K562 (cell line): ENCODE data around the gene ROM1. TPM values are rescaled to one million over a fixed set of nuclear protein-coding genes. Genes with fewer than 3 reads are reported as not detected.

Experiments used
- ATAC-seq: fragments of 200-7000 bp; cut with Tn5 transposase; 3 replicates; pipeline ENCODE4 v1.9.1; 2020; ENCODE audit warnings: moderate library complexity
- BruUV-seq: library from RNA; stranded (reverse); fragments of 400-500 nt; replicated peaks from 2 replicates; lab custom pipeline; 2021; lab: Mats Ljungman, UMichigan
- CTCF ChIA-PET: fragments of 300-600 bp; formaldehyde crosslinking; extraction: SDS; loops from one replicate; lab custom pipeline; 2021; ENCODE audit warnings: low intra/inter-chr PET ratio; lab: Yijun Ruan, JAX
- POLR2A ChIA-PET: fragments of 300-600, 350-650 bp; sonication (Branson Sonifier 250); formaldehyde crosslinking; extraction: SDS; loops from one replicate; lab custom pipeline; 2021; ENCODE audit warnings: antibody characterized with exemption, inconsistent platforms; lab: Yijun Ruan, JAX
- DNase-seq, 4 experiments: peaks; one replicate each; pipeline versions ENCODE4 v3.0.0 to v3.0.0-alpha.2; 2011 to 2018; ENCODE audit warnings: low spot score in 3 of 4, mixed read lengths in 3 of 4; ENCODE audit errors: extremely low read depth in 1 of 4
- FAIRE-seq: peaks from 2 replicates; lab custom pipeline; 2011; peaks lifted over from hg19 to GRCh38; lab: Jason Lieb, UNC
- H2AFZ ChIP-seq: 2 replicates; pipeline ENCODE4 v1.6.0; 2011; ENCODE audit warnings: low read depth, low read length, control low read depth, inconsistent platforms
- H3K27ac ChIP-seq: fragments of 200-600 bp; 3 replicates; pipeline ENCODE4 v1.8.0; 2011; ENCODE audit warnings: low read depth, mild to moderate bottlenecking, control low read depth, inconsistent platforms, low read length, moderate library complexity, mixed read lengths; ENCODE audit errors: extremely low read depth
- H3K27me3 ChIP-seq, 2 experiments: fragments of 300-600 bp in 1 of 2; 2 replicates in 1 of 2; 3 replicates in 1 of 2; pipeline versions ENCODE4 v1.6.0 to v1.8.0; 2011; ENCODE audit warnings: inconsistent platforms in 2 of 2, low read length in 2 of 2, mild to moderate bottlenecking in 1 of 2, mixed read lengths in 1 of 2, moderate library complexity in 1 of 2; ENCODE audit not compliant: control insufficient read depth in 2 of 2, insufficient read depth in 2 of 2
- H3K36me3 ChIP-seq: fragments of 300-600 bp; 3 replicates; pipeline ENCODE4 v1.8.0; 2011; ENCODE audit warnings: mild to moderate bottlenecking, low read length, inconsistent platforms; ENCODE audit not compliant: control insufficient read depth, insufficient read depth
- H3K4me1 ChIP-seq, 2 experiments: fragments of 200-600 bp in 1 of 2; replicated peaks in 1 of 2; 2 replicates in 1 of 2; 3 replicates in 1 of 2; pipeline versions ENCODE4 v1.5.1 to v1.8.0; 2011; ENCODE audit warnings: inconsistent platforms in 2 of 2, low read length in 2 of 2, mild to moderate bottlenecking in 1 of 2, mixed read lengths in 1 of 2, moderate library complexity in 1 of 2; ENCODE audit not compliant: control insufficient read depth in 2 of 2, insufficient read depth in 2 of 2
- H3K4me2 ChIP-seq: 2 replicates; pipeline ENCODE4 v1.6.1; 2011; ENCODE audit warnings: low read length, control low read depth, inconsistent platforms, mixed read lengths; ENCODE audit not compliant: insufficient read depth
- H3K4me3 ChIP-seq: fragments of 200-600 bp; sonication (generic), shearing (Covaris generic); 2 replicates; pipeline ENCODE4 v1.5.1; 2016; ENCODE audit warnings: control low read depth, inconsistent platforms
- H3K79me2 ChIP-seq: fragments of 200-600 bp; 3 replicates; pipeline ENCODE4 v1.8.0; 2011; ENCODE audit warnings: low read length, inconsistent platforms; ENCODE audit not compliant: control insufficient read depth, insufficient read depth
- H3K9ac ChIP-seq, 2 experiments: 2 replicates each; pipeline versions ENCODE4 v1.6.0 to v1.6.1; 2011; ENCODE audit warnings: low read depth in 2 of 2, low read length in 2 of 2, control low read depth in 1 of 2, inconsistent platforms in 1 of 2, mild to moderate bottlenecking in 1 of 2, mixed read lengths in 1 of 2; ENCODE audit not compliant: insufficient read depth in 1 of 2
- H3K9me1 ChIP-seq: one replicate; pipeline ENCODE4 v1.6.0; 2011; ENCODE audit warnings: inconsistent platforms, mild to moderate bottlenecking, low read length, moderate library complexity; ENCODE audit not compliant: control insufficient read depth, insufficient read depth
- H3K9me3 ChIP-seq: replicated peaks from 2 replicates; pipeline ENCODE4 v1.5.1; 2011; ENCODE audit warnings: low read depth, low read length, inconsistent platforms; ENCODE audit not compliant: control insufficient read depth, insufficient read depth
- H4K20me1 ChIP-seq: replicated peaks from 2 replicates; pipeline ENCODE4 v1.6.1; 2011; ENCODE audit warnings: low read length, inconsistent platforms, mixed read lengths; ENCODE audit not compliant: control insufficient read depth, insufficient read depth
- CBX5 ChIP-seq: IDR thresholded peaks from 2 replicates; pipeline ENCODE4 v1.6.1; 2014; ENCODE audit warnings: low read depth, borderline replicate concordance
- FOXK1 ChIP-seq: sonication (generic); formaldehyde crosslinking; IDR thresholded peaks from 2 replicates; pipeline ENCODE4 v1.8.0; 2022; ENCODE audit warnings: missing genetic modification reagents, mild to moderate bottlenecking, borderline replicate concordance
- HOXB6 ChIP-seq: fragments of 250-450 bp; sonication (Bioruptor Pico); IDR thresholded peaks from 2 replicates; pipeline ENCODE4 v1.5.1; 2022; ENCODE audit warnings: mild to moderate bottlenecking, borderline replicate concordance
- KDM5B ChIP-seq: fragments of 200-600 bp; sonication (generic); IDR thresholded peaks from 2 replicates; pipeline ENCODE4 v1.6.1; 2012; ENCODE audit warnings: low read depth, mild to moderate bottlenecking, moderate library complexity, low read length, control low read depth, inconsistent platforms; ENCODE audit not compliant: insufficient replicate concordance
- KLF6 ChIP-seq: fragments of 250-450 bp; sonication (Bioruptor Pico); IDR thresholded peaks from 2 replicates; pipeline ENCODE4 v1.4.0; 2020; ENCODE audit warnings: mild to moderate bottlenecking, moderate library complexity, borderline replicate concordance
- LEF1 ChIP-seq: fragments of 450-650 bp; IDR thresholded peaks from 2 replicates; pipeline ENCODE4 v1.6.1; 2016; ENCODE audit warnings: mild to moderate bottlenecking
- SAP30 ChIP-seq: fragments of 200-600 bp; sonication (generic); IDR thresholded peaks from 2 replicates; pipeline ENCODE4 v1.6.1; 2012; ENCODE audit warnings: borderline replicate concordance, low read depth, mild to moderate bottlenecking, moderate library complexity, low read length, control low read depth, inconsistent platforms; ENCODE audit not compliant: insufficient read depth, poor library complexity, severe bottlenecking
- ZNF143 ChIP-seq: sonication (generic); formaldehyde crosslinking; IDR thresholded peaks from 2 replicates; pipeline ENCODE4 v1.9.0; 2022; ENCODE audit warnings: mild to moderate bottlenecking, missing genetic modification reagents
- WGBS: fragments of 100-300 bp; shearing (Covaris generic); methylation state at CpG from one replicate; pipeline ENCODE4 v1.1.6; 2016; ENCODE audit warnings: low coverage, mixed read lengths; ENCODE audit not compliant: insufficient coverage; ENCODE audit errors: missing lambda C conversion rate; 5-methylcytosine and 5-hydroxymethylcytosine counted together
- in situ Hi-C: fragments of 300-500 bp; cut with MboI; formaldehyde crosslinking; loops from 4 replicates; pipeline ENCODE4 v1.15.0; 2018; ENCODE audit warnings: inconsistent platforms, mixed read lengths
- intact Hi-C: fragments of 100-400 bp; cut with micrococcal nuclease; formaldehyde crosslinking; loops from 2 replicates; pipeline ENCODE4 v1.14.2; 2022
- polyA plus RNA-seq, 8 experiments: library from polyadenylated mRNA; depleted of rRNA in 4 of 8; stranded (reverse) in 5 of 8; unstranded in 3 of 8; fragments of >200 nt; fragmentation: Nextera tagmentation in 2 of 8; fragmentation: Illumina TruSeq in 1 of 8; extraction: Ambion mirVana in 2 of 8; extraction: Trizol in 1 of 8; gene quantifications; 2 replicates each; pipeline versions ENCODE4 v1.2.1 to v1.2.3, GENCODE V29; 2011 to 2014; ENCODE audit warnings: inconsistent platforms in 1 of 8, missing spikeins in 1 of 8
- total RNA-seq, 7 experiments: library from RNA; depleted of rRNA in 6 of 7; stranded (reverse); fragments of >200 nt in 6 of 7; fragmentation: Illumina TruSeq in 2 of 7; extraction: Trizol in 2 of 7; gene quantifications; 2 replicates each; pipeline versions ENCODE4 v1.2.1 to v1.2.3, GENCODE V29; 2011 to 2021; ENCODE audit warnings: low replicate concordance in 1 of 7
- TF ChIP-seq, protein P1 (sequence below): sonication (generic); formaldehyde crosslinking; IDR thresholded peaks from 2 replicates; pipeline ENCODE4 v1.8.0; 2022; ENCODE audit warnings: mild to moderate bottlenecking, missing genetic modification reagents
- TF ChIP-seq, protein P2 (sequence below): sonication (generic); formaldehyde crosslinking; IDR thresholded peaks from 2 replicates; pipeline ENCODE4 v1.8.0; 2023; ENCODE audit warnings: mild to moderate bottlenecking, missing genetic modification reagents
- TF ChIP-seq, protein P3 (sequence below): sonication (generic); formaldehyde crosslinking; IDR thresholded peaks from 2 replicates; pipeline ENCODE4 v1.8.1; 2023; ENCODE audit warnings: mild to moderate bottlenecking, missing genetic modification reagents, moderate library complexity

Gene ROM1
- total and polyA plus RNA-seq, 9 of the 15 experiments (the other 6 are each of a cell fraction or from before 2014, with no cell fraction given) = 0.75 to 4.0 (median 2.6) TPM

DNA sequence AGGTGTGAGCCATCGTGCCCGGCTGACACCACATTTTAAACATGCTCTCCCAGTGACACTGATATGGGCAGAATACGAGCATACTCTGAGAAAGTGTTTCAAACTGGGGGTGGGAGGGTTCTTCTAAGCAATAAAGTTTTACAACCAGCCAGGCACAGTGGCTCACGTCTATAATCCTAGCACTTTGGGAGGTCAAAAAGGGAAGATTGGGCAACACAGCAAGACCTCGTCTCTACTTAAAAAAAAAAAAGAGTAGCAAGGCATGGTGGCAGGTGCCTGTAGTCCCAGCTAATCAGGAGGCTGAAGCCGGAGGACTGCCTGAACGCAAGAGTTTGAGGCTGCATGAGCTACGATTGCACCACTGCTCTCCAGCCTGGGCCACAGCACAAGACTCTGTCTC lies 31.2 kb downstream of the ROM1 start:
- DNase-seq = no peak
- Histone ChIP-seq H3K4me1 (peaks cover 12 to 31% of the 10 kb centered on the region in 2 experiments), H3K27me3 (no peaks in the 10 kb centered on the region), H3K4me3 (no peak overlapping the region), H3K79me2 (peaks cover 71% of the 10 kb centered on the region), H3K9me1 (no peaks in the 10 kb centered on the region), H3K36me3 (peaks cover 65% of the 10 kb centered on the region), H3K4me2 (no peak overlapping the region; the same call in 1 of the 2 replicates), H2AFZ (no peak overlapping the region), H4K20me1 (peaks cover 20% of the 10 kb centered on the region), H3K27ac (no peak overlapping the region; the same call in 2 of the 3 replicates), H3K9ac (no peak overlapping the region), H3K9me3 (no peaks in the 10 kb centered on the region)
- in situ Hi-C loops (no loop called here), intact Hi-C loops (no loop called here)
- no peak for ATAC-seq
- 95% methylated on average over 8 of the region's 8 CpGs for WGBS
- ChIA-PET CTCF (no interaction called here), POLR2A (interaction anchor here (0.7 to 4.5 kb wide), 6 partner anchors 8 to 71 kb away, joined by 3 to 83 read pairs (median 6); partner anchors contain the start of genes B3GAT3, C11orf98, CSKMT and EEF1G)
- BruUV-seq = no TSS peak
- no peak for TF ChIP-seq LEF1
- no peak for TF ChIP-seq KDM5B
- TF ChIP-seq, protein P1, sequence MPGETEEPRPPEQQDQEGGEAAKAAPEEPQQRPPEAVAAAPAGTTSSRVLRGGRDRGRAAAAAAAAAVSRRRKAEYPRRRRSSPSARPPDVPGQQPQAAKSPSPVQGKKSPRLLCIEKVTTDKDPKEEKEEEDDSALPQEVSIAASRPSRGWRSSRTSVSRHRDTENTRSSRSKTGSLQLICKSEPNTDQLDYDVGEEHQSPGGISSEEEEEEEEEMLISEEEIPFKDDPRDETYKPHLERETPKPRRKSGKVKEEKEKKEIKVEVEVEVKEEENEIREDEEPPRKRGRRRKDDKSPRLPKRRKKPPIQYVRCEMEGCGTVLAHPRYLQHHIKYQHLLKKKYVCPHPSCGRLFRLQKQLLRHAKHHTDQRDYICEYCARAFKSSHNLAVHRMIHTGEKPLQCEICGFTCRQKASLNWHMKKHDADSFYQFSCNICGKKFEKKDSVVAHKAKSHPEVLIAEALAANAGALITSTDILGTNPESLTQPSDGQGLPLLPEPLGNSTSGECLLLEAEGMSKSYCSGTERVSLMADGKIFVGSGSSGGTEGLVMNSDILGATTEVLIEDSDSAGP (CRISPR knock-in tag) = no peak
- TF ChIP-seq SAP30 = no peak
- TF ChIP-seq, protein P2, sequence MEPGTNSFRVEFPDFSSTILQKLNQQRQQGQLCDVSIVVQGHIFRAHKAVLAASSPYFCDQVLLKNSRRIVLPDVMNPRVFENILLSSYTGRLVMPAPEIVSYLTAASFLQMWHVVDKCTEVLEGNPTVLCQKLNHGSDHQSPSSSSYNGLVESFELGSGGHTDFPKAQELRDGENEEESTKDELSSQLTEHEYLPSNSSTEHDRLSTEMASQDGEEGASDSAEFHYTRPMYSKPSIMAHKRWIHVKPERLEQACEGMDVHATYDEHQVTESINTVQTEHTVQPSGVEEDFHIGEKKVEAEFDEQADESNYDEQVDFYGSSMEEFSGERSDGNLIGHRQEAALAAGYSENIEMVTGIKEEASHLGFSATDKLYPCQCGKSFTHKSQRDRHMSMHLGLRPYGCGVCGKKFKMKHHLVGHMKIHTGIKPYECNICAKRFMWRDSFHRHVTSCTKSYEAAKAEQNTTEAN (CRISPR knock-in tag) = no peak
- TF ChIP-seq ZNF143 = no peak
- no peak for TF ChIP-seq HOXB6 (CRISPR knock-in tag)
- TF ChIP-seq FOXK1 = no peak
- no peak for TF ChIP-seq CBX5
- TF ChIP-seq, protein P3, sequence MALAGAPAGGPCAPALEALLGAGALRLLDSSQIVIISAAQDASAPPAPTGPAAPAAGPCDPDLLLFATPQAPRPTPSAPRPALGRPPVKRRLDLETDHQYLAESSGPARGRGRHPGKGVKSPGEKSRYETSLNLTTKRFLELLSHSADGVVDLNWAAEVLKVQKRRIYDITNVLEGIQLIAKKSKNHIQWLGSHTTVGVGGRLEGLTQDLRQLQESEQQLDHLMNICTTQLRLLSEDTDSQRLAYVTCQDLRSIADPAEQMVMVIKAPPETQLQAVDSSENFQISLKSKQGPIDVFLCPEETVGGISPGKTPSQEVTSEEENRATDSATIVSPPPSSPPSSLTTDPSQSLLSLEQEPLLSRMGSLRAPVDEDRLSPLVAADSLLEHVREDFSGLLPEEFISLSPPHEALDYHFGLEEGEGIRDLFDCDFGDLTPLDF (CRISPR knock-in tag) = no peak
- TF ChIP-seq KLF6 (CRISPR knock-in tag) = no peak
- FAIRE-seq = no peak
